Neuronal stem cell (in vitro differentiated cells): ENCODE data around the gene LRP2BP.

ENCODE experiments used
- DNase-seq: peaks from one replicate; pipeline ENCODE4 v3.0.0-alpha.2; 2013; ENCODE audit warnings: low spot score
- H2AFZ ChIP-seq: one replicate; pipeline ENCODE4 v1.6.1; 2013; ENCODE audit warnings: mild to moderate bottlenecking, low read length, inconsistent platforms
- H2AK5ac ChIP-seq: 2 replicates; pipeline ENCODE4 v1.6.1; 2013; ENCODE audit warnings: low read depth, mild to moderate bottlenecking, inconsistent platforms, low read length, moderate library complexity, mixed read lengths
- H2BK120ac ChIP-seq: 2 replicates; pipeline ENCODE4 v1.6.1; 2013; ENCODE audit warnings: low read depth, mild to moderate bottlenecking, inconsistent platforms, low read length, moderate library complexity, mixed read lengths
- H2BK12ac ChIP-seq: one replicate; pipeline ENCODE4 v1.6.1; 2013; ENCODE audit warnings: low read length, inconsistent platforms
- H2BK15ac ChIP-seq: 2 replicates; pipeline ENCODE4 v1.6.1; 2013; ENCODE audit warnings: mild to moderate bottlenecking, low read length, inconsistent platforms, mixed read lengths
- H2BK5ac ChIP-seq: one replicate; pipeline ENCODE4 v1.6.1; 2013; ENCODE audit warnings: inconsistent platforms, mild to moderate bottlenecking, low read length, moderate library complexity
- H3K14ac ChIP-seq: one replicate; pipeline ENCODE4 v1.6.1; 2013; ENCODE audit warnings: low read length, inconsistent platforms
- H3K18ac ChIP-seq: 2 replicates; pipeline ENCODE4 v1.6.1; 2013; ENCODE audit warnings: low read length, inconsistent platforms
- H3K23ac ChIP-seq: 2 replicates; pipeline ENCODE4 v1.6.1; 2013; ENCODE audit warnings: low read depth, mild to moderate bottlenecking, mixed read lengths, low read length, inconsistent platforms; ENCODE audit not compliant: poor library complexity
- H3K27ac ChIP-seq: replicated peaks from 3 replicates; pipeline ENCODE4 v1.5.1; 2013; ENCODE audit warnings: low read length, inconsistent platforms
- H3K27me3 ChIP-seq, 3 experiments: 2 replicates each; pipeline ENCODE4 v1.6.1; 2013; ENCODE audit warnings: low read length in 3 of 3, mild to moderate bottlenecking in 2 of 3, inconsistent platforms in 1 of 3, low read depth in 1 of 3, mixed read lengths in 1 of 3, moderate library complexity in 1 of 3; ENCODE audit not compliant: control insufficient read depth in 3 of 3, insufficient read depth in 3 of 3
- H3K36me3 ChIP-seq, 2 donors: replicated peaks in 1 of 2; 2 replicates each; pipeline ENCODE4 v1.6.1; 2013; ENCODE audit warnings: low read length in 2 of 2; ENCODE audit not compliant: control insufficient read depth in 2 of 2, insufficient read depth in 2 of 2
- H3K4ac ChIP-seq: 2 replicates; pipeline ENCODE4 v1.6.1; 2013; ENCODE audit warnings: inconsistent platforms, mild to moderate bottlenecking, low read length, moderate library complexity
- H3K4me1 ChIP-seq, 2 donors: 1 replicate in 1 of 2; 2 replicates in 1 of 2; pipeline ENCODE4 v1.6.1; 2013; ENCODE audit warnings: low read length in 2 of 2, low read depth in 1 of 2; ENCODE audit not compliant: control insufficient read depth in 2 of 2, insufficient read depth in 1 of 2
- H3K4me2 ChIP-seq: one replicate; pipeline ENCODE4 v1.6.1; 2013; ENCODE audit warnings: mild to moderate bottlenecking, low read length, inconsistent platforms; ENCODE audit not compliant: insufficient read depth, poor library complexity, severe bottlenecking
- H3K4me3 ChIP-seq, 2 donors: 2 replicates each; pipeline ENCODE4 v1.5.1; 2013; ENCODE audit warnings: low read length in 2 of 2, mild to moderate bottlenecking in 2 of 2, inconsistent platforms in 1 of 2, moderate library complexity in 1 of 2
- H3K79me1 ChIP-seq: one replicate; pipeline ENCODE4 v1.6.1; 2013; ENCODE audit warnings: low read depth, mild to moderate bottlenecking, inconsistent platforms, low read length, moderate library complexity
- H3K9ac ChIP-seq: one replicate; pipeline ENCODE4 v1.6.1; 2013; ENCODE audit warnings: mild to moderate bottlenecking, low read depth, low read length, inconsistent platforms; ENCODE audit not compliant: poor library complexity
- H3K9me3 ChIP-seq, 2 donors: replicated peaks in 1 of 2; 2 replicates each; pipeline versions ENCODE3 to v1.6.1; 2013; ENCODE audit warnings: low read length in 2 of 2, mild to moderate bottlenecking in 2 of 2, inconsistent platforms in 1 of 2, low read depth in 1 of 2, mixed read lengths in 1 of 2, moderate library complexity in 1 of 2; ENCODE audit not compliant: control insufficient read depth in 2 of 2, insufficient read depth in 1 of 2
- H4K8ac ChIP-seq: one replicate; pipeline ENCODE4 v1.6.1; 2013; ENCODE audit warnings: low read depth, mild to moderate bottlenecking, inconsistent platforms, low read length, moderate library complexity
- H4K91ac ChIP-seq: one replicate; pipeline ENCODE4 v1.6.1; 2013; ENCODE audit warnings: low read length, low read depth, mild to moderate bottlenecking, inconsistent platforms; ENCODE audit not compliant: poor library complexity
- WGBS, 2 donors: extraction: QIAGEN DNeasy Blood & Tissue Kit; methylation state at CpG; one replicate each; pipeline ENCODE4 v1.1.7; 2013; ENCODE audit warnings: missing lambda C conversion rate in 2 of 2, mixed read lengths in 1 of 2; ENCODE audit not compliant: insufficient read length in 2 of 2, insufficient replicate concordance in 1 of 2; ENCODE audit errors: extremely low coverage in 2 of 2; 5-methylcytosine and 5-hydroxymethylcytosine counted together

The LRP2BP gene

DNA sequence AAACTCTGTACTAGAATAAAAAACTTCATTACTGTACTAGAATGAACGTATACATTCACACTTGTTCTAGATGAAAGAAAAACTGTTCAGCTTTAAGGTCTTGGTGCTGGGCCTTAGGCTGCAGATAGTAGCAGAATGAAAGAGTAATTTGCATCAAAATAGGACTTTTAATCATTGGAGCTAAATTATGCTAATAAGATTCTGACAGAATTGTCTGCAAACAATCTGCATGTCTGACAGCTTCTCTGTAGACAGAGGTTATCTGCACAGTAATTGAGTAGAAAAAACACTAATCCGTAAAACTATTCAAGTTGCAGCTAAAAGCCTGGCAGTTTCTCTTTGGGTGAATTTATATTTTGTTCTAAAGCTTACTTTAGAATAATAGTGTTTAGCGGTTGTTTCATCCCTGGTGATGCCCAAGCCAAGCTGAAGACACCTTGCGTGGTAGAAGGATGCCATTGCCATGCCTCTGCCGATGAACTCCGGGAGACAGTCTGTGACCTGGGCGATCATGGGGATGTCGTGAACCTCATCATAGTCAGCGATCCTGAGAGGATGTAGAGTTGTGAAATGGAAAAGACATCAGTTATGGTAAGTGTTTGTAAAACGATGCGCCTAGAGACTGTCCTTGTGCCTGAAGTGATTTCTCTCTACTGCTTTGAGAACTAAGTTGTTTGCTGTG, 25.3 kb downstream of the LRP2BP start:
- Histone ChIP-seq H3K9me3 (no peaks in the 10 kb centered on the region), H2BK15ac (no peak overlapping the region), H3K23ac (no peak overlapping the region), H3K27me3 (no peaks in the 10 kb centered on the region), H2AFZ (no peak overlapping the region), H2AK5ac (no peak overlapping the region), H2BK120ac (no peak overlapping the region), H2BK12ac (no peak overlapping the region), H3K4ac (no peak overlapping the region), H3K36me3 (peaks cover 3 to 5% of the 10 kb centered on the region in 2 donors), H4K8ac (no peak overlapping the region), H3K4me1 (peaks cover 1 to 5% of the 10 kb centered on the region in 2 donors), H4K91ac (no peak overlapping the region), H3K14ac (no peak overlapping the region), H3K9ac (no peak overlapping the region), H3K4me3 (no peak overlapping the region), H3K27ac (no peak overlapping the region), H3K4me2 (no peak overlapping the region), H3K18ac (no peak overlapping the region), H2BK5ac (no peak overlapping the region), H3K79me1 (no peaks in the 10 kb centered on the region)
- no peak for DNase-seq
- no CpG with 5 or more reads among the region's 11 CpGs for whole genome bisulfite sequencing, 2 donors

DNA sequence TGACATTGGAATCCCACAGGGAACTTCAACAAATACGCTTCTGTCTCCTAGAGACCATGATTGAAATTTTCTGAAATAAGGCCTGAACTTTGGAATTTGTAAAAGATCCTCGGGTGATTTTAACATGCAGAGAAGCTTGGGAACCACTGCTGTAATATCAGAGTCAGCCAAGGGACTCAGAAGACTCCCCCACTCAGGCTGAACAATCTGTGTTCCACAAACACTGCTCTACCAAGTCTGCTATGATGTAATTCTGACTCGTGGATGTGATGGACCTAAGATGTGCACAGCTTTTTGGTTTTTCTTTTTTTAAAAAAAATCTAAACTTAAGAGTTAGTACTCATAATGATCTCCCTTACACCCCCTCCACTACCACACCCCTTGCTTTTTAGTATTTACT, 26.0 kb downstream of the LRP2BP start:
- H4K8ac ChIP-seq: no peak overlapping the region
- no peak overlapping the region for H2AK5ac ChIP-seq
- no peak overlapping the region for H2BK12ac ChIP-seq
- DNase-seq: no peak
- H4K91ac ChIP-seq: no peak overlapping the region
- H2AFZ ChIP-seq: no peak overlapping the region
- H3K23ac ChIP-seq: no peak overlapping the region
- H3K9me3 ChIP-seq: no peaks in the 10 kb centered on the region
- no peak overlapping the region for H3K4me3 ChIP-seq
- no peak overlapping the region for H2BK5ac ChIP-seq
- H3K9ac ChIP-seq: no peak overlapping the region
- no peak overlapping the region for H3K4ac ChIP-seq
- no peak overlapping the region for H3K14ac ChIP-seq
- H3K27me3 ChIP-seq: no peaks in the 10 kb centered on the region
- H3K4me2 ChIP-seq: no peak overlapping the region
- no peak overlapping the region for H3K27ac ChIP-seq
- H3K36me3 ChIP-seq: peaks cover 5% of the 10 kb centered on the region in 2 donors
- H2BK120ac ChIP-seq: no peak overlapping the region
- H2BK15ac ChIP-seq: no peak overlapping the region
- peaks cover 1 to 5% of the 10 kb centered on the region in 2 donors for H3K4me1 ChIP-seq
- H3K79me1 ChIP-seq: no peaks in the 10 kb centered on the region
- WGBS, 2 donors: no CpG with 5 or more reads among the region's 3 CpGs
- H3K18ac ChIP-seq: no peak overlapping the region

DNA sequence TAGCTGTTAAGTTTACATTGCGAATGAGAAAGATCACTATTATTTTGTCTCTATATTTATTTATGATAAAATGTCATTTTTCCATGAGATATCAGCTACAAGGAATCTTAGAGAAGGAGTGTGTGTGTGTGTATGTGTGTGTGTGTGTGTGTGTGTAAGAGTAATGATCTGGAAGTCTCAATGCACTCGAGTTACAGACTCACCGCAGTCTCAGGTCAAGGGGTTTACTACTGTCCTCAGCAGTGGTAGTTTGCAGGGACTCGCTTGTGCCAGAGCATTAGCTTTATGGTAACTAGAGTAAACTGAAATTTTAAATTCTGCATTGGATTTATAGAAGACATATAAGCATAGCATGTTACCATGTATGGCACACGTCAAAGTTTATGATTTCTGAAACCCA, 30.8 kb downstream of the LRP2BP start:
- WGBS, 2 donors: no CpG with 5 or more reads among the region's 5 CpGs
- H2BK120ac ChIP-seq: no peak overlapping the region
- no peaks in the 10 kb centered on the region for H3K27me3 ChIP-seq
- peaks cover 0 to 2% of the 10 kb centered on the region in 2 donors for H3K4me1 ChIP-seq
- no peak overlapping the region for H4K91ac ChIP-seq
- no peak overlapping the region for H3K14ac ChIP-seq
- H3K27ac ChIP-seq: no peak overlapping the region
- peaks cover 2 to 5% of the 10 kb centered on the region in 2 donors for H3K36me3 ChIP-seq
- H3K79me1 ChIP-seq: no peaks in the 10 kb centered on the region
- no peak overlapping the region for H3K9ac ChIP-seq
- no peak overlapping the region for H2AFZ ChIP-seq
- no peak overlapping the region for H3K18ac ChIP-seq
- no peak for DNase-seq
- H2BK12ac ChIP-seq: no peak overlapping the region
- no peak overlapping the region for H3K23ac ChIP-seq
- no peak overlapping the region for H2AK5ac ChIP-seq
- H2BK15ac ChIP-seq: no peak overlapping the region
- no peak overlapping the region for H3K4ac ChIP-seq
- no peak overlapping the region for H3K4me2 ChIP-seq
- no peaks in the 10 kb centered on the region for H3K9me3 ChIP-seq
- H2BK5ac ChIP-seq: no peak overlapping the region
- no peak overlapping the region for H3K4me3 ChIP-seq
- H4K8ac ChIP-seq: no peak overlapping the region

DNA sequence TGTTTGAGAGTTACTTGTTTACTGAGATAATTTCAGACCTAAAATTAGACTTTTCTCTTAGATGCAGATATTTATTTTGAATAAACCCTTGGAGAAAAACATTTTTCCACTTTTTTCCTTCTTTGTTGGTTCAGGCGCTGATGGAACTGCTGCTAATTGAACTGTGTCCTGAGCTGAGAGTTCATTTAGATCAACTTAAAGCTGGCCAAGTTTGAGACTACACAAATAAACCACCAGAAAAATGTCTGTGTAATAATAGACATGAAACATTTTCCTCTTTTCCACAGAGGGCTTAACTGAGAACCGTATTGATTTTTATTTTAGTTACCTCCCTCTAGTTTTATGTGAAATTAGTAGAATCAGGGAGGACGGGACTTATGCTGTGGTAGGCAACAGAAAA, 32.5 kb downstream of the LRP2BP start:
- H2BK5ac ChIP-seq: no peak overlapping the region
- H3K4me1 ChIP-seq: no peaks in the 10 kb centered on the region
- no peak overlapping the region for H3K14ac ChIP-seq
- H2BK120ac ChIP-seq: no peak overlapping the region
- no peaks in the 10 kb centered on the region for H3K27me3 ChIP-seq
- H3K27ac ChIP-seq: no peak overlapping the region
- WGBS, 2 donors: no CpG with 5 or more reads among the region's 3 CpGs
- H3K36me3 ChIP-seq: peaks cover 2 to 5% of the 10 kb centered on the region in 2 donors
- H3K79me1 ChIP-seq: no peaks in the 10 kb centered on the region
- H3K4ac ChIP-seq: no peak overlapping the region
- H3K23ac ChIP-seq: no peak overlapping the region
- H3K18ac ChIP-seq: no peak overlapping the region
- H2BK12ac ChIP-seq: no peak overlapping the region
- no peak overlapping the region for H2AK5ac ChIP-seq
- DNase-seq: no peak
- no peak overlapping the region for H3K4me2 ChIP-seq
- no peaks in the 10 kb centered on the region for H3K9me3 ChIP-seq
- H4K8ac ChIP-seq: no peak overlapping the region
- H4K91ac ChIP-seq: no peak overlapping the region
- no peak overlapping the region for H2BK15ac ChIP-seq
- no peak overlapping the region for H2AFZ ChIP-seq
- no peak overlapping the region for H3K9ac ChIP-seq
- H3K4me3 ChIP-seq: no peak overlapping the region
